BJ (cell line): ENCODE measurements around the gene UPK3BL2. TPM values are rescaled to one million over a fixed set of nuclear protein-coding genes. Genes with fewer than 3 reads are reported as not detected.
"Not testable (repeated sequence)": the region's sequence is repeated elsewhere in the genome, so short reads cannot be mapped to it uniquely, and the experiment has no call there.

Source experiments
- CTCF ChIA-PET: fragments of 350-600 bp; formaldehyde crosslinking; extraction: SDS; loops from one replicate; lab custom pipeline; 2021; ENCODE audit warnings: antibody characterized with exemption, inconsistent platforms; lab: Yijun Ruan, JAX
- POLR2A ChIA-PET: fragments of 300-600 bp; sonication (Branson Sonifier 250); formaldehyde crosslinking; extraction: SDS; loops from one replicate; lab custom pipeline; 2021; ENCODE audit warnings: antibody characterized with exemption; lab: Charles Lee
- DNase-seq: peaks from one replicate; pipeline ENCODE4 v3.0.0-alpha.2; 2011; ENCODE audit warnings: low read depth
- H3K27me3 ChIP-seq: 2 replicates; pipeline ENCODE4 v1.6.0; 2011; ENCODE audit warnings: low read length; ENCODE audit not compliant: control insufficient read depth, insufficient read depth
- H3K36me3 ChIP-seq: 2 replicates; pipeline ENCODE4 v1.5.1; 2011; ENCODE audit warnings: low read length; ENCODE audit not compliant: control insufficient read depth, insufficient read depth
- H3K4me3 ChIP-seq: 2 replicates; pipeline ENCODE4 v1.5.1; 2011; ENCODE audit warnings: low read depth, mild to moderate bottlenecking, control low read depth, low read length
- polyA minus RNA-seq: library from RNA; depleted of rRNA, polyadenylated mRNA; stranded (reverse); fragments of >200 nt; gene quantifications from 2 replicates; pipeline ENCODE4 v1.2.3, GENCODE V29; 2011; rRNA and poly(A)+ RNA removed
- polyA plus RNA-seq: library from polyadenylated mRNA; depleted of rRNA; stranded (reverse); fragments of >200 nt; gene quantifications from 2 replicates; pipeline ENCODE4 v1.2.3, GENCODE V29; 2011; rRNA removed

The UPK3BL2 gene
- 6.1 and 19.5 TPM in 2 replicates for polyA plus RNA-seq
- polyA minus RNA-seq = 4.6 and 7.1 TPM in 2 replicates

GRCh38 chr7:102543596-102543995, at the start of gene UPK3BL2:
UPK3BL2 (minus strand) TSS chr7:102543696; CDS start chr7:102543636, 60 bp downstream.
- POLR2A ChIA-PET, H3K4me3 ChIP-seq, H3K27me3 ChIP-seq, DNase-seq, CTCF ChIA-PET, H3K36me3 ChIP-seq: not testable (repeated sequence)

GRCh38 chr7:102592477-102593019, 49.1 kb upstream of the UPK3BL2 start:
- POLR2A ChIA-PET, DNase-seq, H3K4me3 ChIP-seq, CTCF ChIA-PET, H3K36me3 ChIP-seq, H3K27me3 ChIP-seq: not testable (repeated sequence)

- H3K36me3 ChIP-seq, DNase-seq, H3K4me3 ChIP-seq, POLR2A ChIA-PET, CTCF ChIA-PET, H3K27me3 ChIP-seq: not testable (repeated sequence)
Observed at GRCh38 chr7:102589857-102590256, 46.4 kb upstream of the UPK3BL2 start.

- CTCF ChIA-PET, POLR2A ChIA-PET: not testable (repeated sequence)
Observed at GRCh38 chr7:102583495-102583894, 40.0 kb upstream of the UPK3BL2 start.

DNA sequence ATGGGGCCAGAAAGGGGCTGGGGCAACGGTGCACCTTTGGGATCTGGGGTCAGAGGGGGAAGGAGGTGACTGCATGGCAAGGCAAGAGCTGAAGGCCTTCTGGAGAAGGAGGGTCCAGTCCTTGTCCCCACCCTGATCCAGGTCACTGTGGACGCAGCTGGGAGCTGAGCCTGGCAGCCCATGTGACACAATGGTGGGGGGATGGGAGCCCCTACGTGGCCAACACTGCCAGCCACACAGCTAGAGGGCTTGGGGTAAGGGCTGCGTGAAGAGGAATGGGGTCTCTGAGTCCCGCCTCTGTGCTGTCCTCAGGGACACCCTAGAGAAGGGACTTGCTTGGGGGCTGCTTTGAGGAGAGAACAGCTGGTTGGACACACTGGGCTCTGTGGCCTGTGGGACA, 38.2 kb upstream of the UPK3BL2 start:
- DNase-seq, H3K36me3 ChIP-seq, H3K4me3 ChIP-seq, CTCF ChIA-PET, POLR2A ChIA-PET, H3K27me3 ChIP-seq: not testable (repeated sequence)

More at GRCh38 chr7:102583495-102583894, 40.0 kb upstream of the UPK3BL2 start:
- not testable (repeated sequence) for DNase-seq, H3K36me3 ChIP-seq, H3K4me3 ChIP-seq, H3K27me3 ChIP-seq

DNA sequence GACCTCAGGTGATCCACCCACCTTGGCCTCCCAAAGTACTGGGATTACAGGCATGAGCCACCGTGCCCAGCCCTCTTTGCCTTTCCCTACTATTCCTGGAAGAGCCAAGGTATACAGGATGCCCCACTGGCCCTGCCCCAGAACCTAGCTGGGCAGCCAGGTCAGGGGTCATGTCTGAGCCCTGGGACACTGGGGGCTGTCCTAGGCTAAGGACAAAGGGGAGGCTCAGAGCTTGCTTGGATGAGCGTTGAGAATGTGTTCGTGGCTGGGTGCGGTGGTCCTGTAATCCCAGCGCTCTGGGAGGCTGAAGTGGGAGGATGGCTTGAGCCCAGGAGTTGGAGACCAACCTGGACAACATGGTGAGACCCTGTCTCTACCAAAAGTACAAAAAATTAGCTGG, 35.0 kb upstream of the UPK3BL2 start:
- POLR2A ChIA-PET, CTCF ChIA-PET, H3K27me3 ChIP-seq, DNase-seq, H3K36me3 ChIP-seq, H3K4me3 ChIP-seq: not testable (repeated sequence)

DNA sequence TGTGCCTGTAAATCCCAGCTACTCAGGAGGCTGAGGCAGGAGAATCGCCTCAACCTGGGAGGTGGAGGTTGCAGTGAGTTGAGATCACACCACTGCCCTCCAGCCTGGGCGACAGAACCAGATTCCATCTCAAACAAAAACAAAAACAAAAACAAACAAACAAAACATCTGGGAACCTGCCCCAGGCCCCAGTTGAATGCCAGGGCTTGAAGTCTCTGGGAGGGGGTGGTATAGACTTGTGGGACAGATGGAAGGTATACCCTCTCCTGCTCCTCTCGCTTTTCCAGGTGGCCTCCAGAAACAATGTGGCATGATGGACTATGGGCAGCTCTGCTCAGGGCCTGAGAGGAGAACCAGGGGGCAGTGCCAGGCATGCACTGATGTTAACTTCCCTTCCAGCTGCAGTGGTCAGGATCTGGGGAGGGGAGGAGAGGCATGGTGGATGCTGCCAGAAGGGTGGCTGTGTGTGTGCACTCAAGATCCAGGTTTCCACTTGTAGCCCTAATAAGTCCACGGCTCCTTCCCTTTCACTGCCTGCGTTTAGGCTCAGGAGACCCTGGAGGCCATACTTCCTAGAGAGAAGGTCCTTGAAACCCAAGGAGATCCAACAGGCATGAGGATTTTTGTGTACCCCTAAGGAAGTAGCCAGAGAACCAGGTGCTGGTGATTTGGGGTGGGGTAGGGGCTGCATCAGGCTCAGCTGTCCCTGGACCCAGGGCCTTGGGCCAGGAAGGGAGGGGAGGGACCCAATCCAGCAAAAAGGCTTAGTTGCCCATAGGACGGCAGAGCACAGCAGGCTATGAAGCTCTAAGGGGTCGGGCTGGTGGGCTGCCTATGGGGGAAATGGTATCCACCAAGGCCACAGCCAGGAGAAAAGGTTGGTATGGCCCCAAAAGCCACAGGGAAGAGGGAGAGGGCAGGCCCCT, 34.1 kb upstream of the UPK3BL2 start:
- DNase-seq, POLR2A ChIA-PET, H3K27me3 ChIP-seq, H3K4me3 ChIP-seq, CTCF ChIA-PET, H3K36me3 ChIP-seq: not testable (repeated sequence)

DNA sequence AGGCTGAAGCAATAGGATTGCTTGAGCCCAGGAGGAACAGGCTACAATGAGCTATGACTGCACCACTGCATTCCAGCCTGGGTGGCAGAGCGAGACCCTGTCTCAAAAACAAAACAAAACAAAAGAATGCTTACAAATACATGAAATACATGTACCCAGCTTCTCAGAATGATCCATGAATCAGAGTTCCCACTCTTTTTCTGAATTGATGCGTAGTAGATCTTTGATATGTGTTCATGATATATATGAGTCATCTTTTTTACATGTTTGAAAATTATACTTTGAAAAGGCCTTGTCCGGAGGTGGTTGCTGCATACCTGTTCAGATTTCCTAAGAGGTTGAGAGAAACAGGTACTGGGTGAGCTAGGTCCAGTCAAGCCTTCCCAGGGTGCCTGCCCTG, 32.9 kb upstream of the UPK3BL2 start:
- POLR2A ChIA-PET, CTCF ChIA-PET, H3K27me3 ChIP-seq, H3K36me3 ChIP-seq, DNase-seq, H3K4me3 ChIP-seq: not testable (repeated sequence)

GRCh38 chr7:102574607-102575006, 31.1 kb upstream of the UPK3BL2 start:
- CTCF ChIA-PET, DNase-seq, H3K36me3 ChIP-seq, POLR2A ChIA-PET, H3K27me3 ChIP-seq, H3K4me3 ChIP-seq: not testable (repeated sequence)
